Fibroblast of skin of right biceps (primary cell): ENCODE data around the gene CCNK.
A peak's percentile ranks its signal among the peaks of the same experiment; 100 is the strongest.

Source experiments
- DNase-seq: peaks from one replicate; pipeline ENCODE4 v3.0.0-alpha.2; 2013

The CCNK gene

GRCh38 chr14:99521176-99522024 is 40.2 kb downstream of the CCNK start:
- DNase-seq, result no peak

GRCh38 chr14:99522025-99522401 is 40.8 kb downstream of the CCNK start:
- no peak for DNase-seq

GRCh38 chr14:99522457-99522891 is 41.3 kb downstream of the CCNK start:
- DNase-seq, result peak; percentile 79

- DNase-seq, result peak; percentile 38
These were observed 41.9 kb downstream of the CCNK start for GRCh38 chr14:99522934-99523703.

GRCh38 chr14:99523704-99524055 is 42.5 kb downstream of the CCNK start:
- no peak for DNase-seq

GRCh38 chr14:99524091-99524661 is 43.0 kb downstream of the CCNK start:
- peak; percentile 53 for DNase-seq

GRCh38 chr14:99524804-99525698 is 43.8 kb downstream of the CCNK start:
- DNase-seq, result peak; percentile 64

GRCh38 chr14:99525699-99526080 is 44.5 kb downstream of the CCNK start:
- DNase-seq, result no peak

GRCh38 chr14:99527026-99527425 is 45.8 kb downstream of the CCNK start:
- DNase-seq, result no peak

GRCh38 chr14:99527427-99528076 is 46.3 kb downstream of the CCNK start:
- no peak for DNase-seq

- no peak for DNase-seq
These were observed 48.7 kb downstream of the CCNK start for GRCh38 chr14:99529899-99530298.

GRCh38 chr14:99530407-99531155 is 49.4 kb downstream of the CCNK start:
- peak; percentile 44 for DNase-seq

- DNase-seq, result peak; percentile 81
These were observed 50.3 kb downstream of the CCNK start for GRCh38 chr14:99531251-99532096.

GRCh38 chr14:99532310-99532709 is 51.1 kb downstream of the CCNK start:
- no peak for DNase-seq

- DNase-seq, result no peak
These were observed 53.1 kb downstream of the CCNK start for GRCh38 chr14:99534333-99534732.

- DNase-seq, result no peak
These were observed 53.7 kb downstream of the CCNK start for GRCh38 chr14:99534863-99535262.

GRCh38 chr14:99535448-99535847 is 54.2 kb downstream of the CCNK start:
- DNase-seq, result no peak

- no peak for DNase-seq
These were observed 54.9 kb downstream of the CCNK start for GRCh38 chr14:99535908-99536778.

GRCh38 chr14:99537399-99537798 is 56.2 kb downstream of the CCNK start:
- DNase-seq, result peak; percentile 91
